SK-N-MC (cell line): ENCODE measurements around the gene PCF11.

ENCODE experiments used
- EZH2 ChIP-seq: fragments of 200-600 bp; sonication (generic); IDR thresholded peaks from one replicate; pipeline ENCODE4 v1.6.1; 2017; ENCODE audit warnings: antibody characterized with exemption
- FOXP2 ChIP-seq: optimal IDR thresholded peaks from 2 replicates; pipeline ENCODE3; 2011; ENCODE audit warnings: mild to moderate bottlenecking, moderate library complexity; ENCODE audit not compliant: insufficient read depth; ENCODE audit errors: extremely low read length, control extremely low read depth
- POLR2AphosphoS5 ChIP-seq: IDR thresholded peaks from 2 replicates; pipeline ENCODE4 v1.6.1; 2012; ENCODE audit warnings: mild to moderate bottlenecking, low read depth, low read length, borderline replicate concordance

GRCh38 chr11:83139310-83139709, 17.6 kb upstream of the PCF11 start:
- TF ChIP-seq EZH2 (no peak), POLR2AphosphoS5 (no peak), FOXP2 (no peak)
